ENCODE measurements around the gene CCDC167. TPM values are rescaled to one million over a fixed set of nuclear protein-coding genes. Genes with fewer than 3 reads are reported as not detected.

CCDC167 gene
- total and polyA plus RNA-seq, 2 of the 8 experiments (the other 6 are each of a cell fraction or from before 2014, with no cell fraction given): 11.0 to 26.5 TPM

DNA sequence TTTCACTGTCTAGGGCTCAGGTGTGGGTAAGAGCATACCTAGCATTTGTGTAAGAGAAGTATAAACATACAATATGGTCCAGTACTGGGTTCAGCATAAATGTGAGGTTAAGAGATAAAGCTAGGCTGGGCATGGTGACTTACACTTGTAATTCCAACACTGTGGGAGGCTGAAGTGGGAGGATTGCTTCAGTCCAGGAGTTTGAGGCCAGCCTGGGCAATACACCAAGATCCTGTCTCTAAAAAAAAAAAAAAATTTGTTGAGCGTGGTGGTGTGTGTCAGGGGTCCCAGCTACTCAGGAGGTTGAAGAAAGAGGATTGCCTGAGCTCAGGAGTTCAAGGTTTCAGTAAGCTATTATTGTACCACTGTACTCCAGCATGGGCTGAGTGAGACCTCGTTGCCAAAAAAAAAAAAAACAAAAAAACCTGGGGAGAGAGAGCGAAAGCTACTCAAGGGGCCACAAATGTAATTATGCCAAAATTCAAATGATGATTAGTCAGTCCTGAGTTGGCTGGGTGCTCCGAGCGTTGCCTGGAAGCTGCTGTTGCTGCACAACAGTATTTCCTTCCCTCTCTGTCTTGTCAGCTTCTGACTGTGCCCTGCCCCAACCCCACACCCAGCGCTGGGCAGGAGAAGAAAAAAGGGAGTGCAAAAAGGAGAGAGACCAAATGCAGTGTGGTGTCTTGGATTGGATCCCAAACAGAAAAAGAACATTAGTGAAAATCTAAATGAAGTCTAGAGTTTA is 42.7 kb downstream of the CCDC167 start (continued):
- TF ChIP-seq, protein P1, sequence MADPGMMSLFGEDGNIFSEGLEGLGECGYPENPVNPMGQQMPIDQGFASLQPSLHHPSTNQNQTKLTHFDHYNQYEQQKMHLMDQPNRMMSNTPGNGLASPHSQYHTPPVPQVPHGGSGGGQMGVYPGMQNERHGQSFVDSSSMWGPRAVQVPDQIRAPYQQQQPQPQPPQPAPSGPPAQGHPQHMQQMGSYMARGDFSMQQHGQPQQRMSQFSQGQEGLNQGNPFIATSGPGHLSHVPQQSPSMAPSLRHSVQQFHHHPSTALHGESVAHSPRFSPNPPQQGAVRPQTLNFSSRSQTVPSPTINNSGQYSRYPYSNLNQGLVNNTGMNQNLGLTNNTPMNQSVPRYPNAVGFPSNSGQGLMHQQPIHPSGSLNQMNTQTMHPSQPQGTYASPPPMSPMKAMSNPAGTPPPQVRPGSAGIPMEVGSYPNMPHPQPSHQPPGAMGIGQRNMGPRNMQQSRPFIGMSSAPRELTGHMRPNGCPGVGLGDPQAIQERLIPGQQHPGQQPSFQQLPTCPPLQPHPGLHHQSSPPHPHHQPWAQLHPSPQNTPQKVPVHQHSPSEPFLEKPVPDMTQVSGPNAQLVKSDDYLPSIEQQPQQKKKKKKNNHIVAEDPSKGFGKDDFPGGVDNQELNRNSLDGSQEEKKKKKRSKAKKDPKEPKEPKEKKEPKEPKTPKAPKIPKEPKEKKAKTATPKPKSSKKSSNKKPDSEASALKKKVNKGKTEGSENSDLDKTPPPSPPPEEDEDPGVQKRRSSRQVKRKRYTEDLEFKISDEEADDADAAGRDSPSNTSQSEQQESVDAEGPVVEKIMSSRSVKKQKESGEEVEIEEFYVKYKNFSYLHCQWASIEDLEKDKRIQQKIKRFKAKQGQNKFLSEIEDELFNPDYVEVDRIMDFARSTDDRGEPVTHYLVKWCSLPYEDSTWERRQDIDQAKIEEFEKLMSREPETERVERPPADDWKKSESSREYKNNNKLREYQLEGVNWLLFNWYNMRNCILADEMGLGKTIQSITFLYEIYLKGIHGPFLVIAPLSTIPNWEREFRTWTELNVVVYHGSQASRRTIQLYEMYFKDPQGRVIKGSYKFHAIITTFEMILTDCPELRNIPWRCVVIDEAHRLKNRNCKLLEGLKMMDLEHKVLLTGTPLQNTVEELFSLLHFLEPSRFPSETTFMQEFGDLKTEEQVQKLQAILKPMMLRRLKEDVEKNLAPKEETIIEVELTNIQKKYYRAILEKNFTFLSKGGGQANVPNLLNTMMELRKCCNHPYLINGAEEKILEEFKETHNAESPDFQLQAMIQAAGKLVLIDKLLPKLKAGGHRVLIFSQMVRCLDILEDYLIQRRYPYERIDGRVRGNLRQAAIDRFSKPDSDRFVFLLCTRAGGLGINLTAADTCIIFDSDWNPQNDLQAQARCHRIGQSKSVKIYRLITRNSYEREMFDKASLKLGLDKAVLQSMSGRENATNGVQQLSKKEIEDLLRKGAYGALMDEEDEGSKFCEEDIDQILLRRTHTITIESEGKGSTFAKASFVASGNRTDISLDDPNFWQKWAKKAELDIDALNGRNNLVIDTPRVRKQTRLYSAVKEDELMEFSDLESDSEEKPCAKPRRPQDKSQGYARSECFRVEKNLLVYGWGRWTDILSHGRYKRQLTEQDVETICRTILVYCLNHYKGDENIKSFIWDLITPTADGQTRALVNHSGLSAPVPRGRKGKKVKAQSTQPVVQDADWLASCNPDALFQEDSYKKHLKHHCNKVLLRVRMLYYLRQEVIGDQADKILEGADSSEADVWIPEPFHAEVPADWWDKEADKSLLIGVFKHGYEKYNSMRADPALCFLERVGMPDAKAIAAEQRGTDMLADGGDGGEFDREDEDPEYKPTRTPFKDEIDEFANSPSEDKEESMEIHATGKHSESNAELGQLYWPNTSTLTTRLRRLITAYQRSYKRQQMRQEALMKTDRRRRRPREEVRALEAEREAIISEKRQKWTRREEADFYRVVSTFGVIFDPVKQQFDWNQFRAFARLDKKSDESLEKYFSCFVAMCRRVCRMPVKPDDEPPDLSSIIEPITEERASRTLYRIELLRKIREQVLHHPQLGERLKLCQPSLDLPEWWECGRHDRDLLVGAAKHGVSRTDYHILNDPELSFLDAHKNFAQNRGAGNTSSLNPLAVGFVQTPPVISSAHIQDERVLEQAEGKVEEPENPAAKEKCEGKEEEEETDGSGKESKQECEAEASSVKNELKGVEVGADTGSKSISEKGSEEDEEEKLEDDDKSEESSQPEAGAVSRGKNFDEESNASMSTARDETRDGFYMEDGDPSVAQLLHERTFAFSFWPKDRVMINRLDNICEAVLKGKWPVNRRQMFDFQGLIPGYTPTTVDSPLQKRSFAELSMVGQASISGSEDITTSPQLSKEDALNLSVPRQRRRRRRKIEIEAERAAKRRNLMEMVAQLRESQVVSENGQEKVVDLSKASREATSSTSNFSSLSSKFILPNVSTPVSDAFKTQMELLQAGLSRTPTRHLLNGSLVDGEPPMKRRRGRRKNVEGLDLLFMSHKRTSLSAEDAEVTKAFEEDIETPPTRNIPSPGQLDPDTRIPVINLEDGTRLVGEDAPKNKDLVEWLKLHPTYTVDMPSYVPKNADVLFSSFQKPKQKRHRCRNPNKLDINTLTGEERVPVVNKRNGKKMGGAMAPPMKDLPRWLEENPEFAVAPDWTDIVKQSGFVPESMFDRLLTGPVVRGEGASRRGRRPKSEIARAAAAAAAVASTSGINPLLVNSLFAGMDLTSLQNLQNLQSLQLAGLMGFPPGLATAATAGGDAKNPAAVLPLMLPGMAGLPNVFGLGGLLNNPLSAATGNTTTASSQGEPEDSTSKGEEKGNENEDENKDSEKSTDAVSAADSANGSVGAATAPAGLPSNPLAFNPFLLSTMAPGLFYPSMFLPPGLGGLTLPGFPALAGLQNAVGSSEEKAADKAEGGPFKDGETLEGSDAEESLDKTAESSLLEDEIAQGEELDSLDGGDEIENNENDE (IDR thresholded peaks at IDR 0.05; ENCODE audit: insufficient replicate concordance, low read length): no peak
- no peak for TF ChIP-seq EP300 (IDR thresholded peaks at IDR 0.05; ENCODE audit: borderline replicate concordance in 1 of 2, low read depth in 2 of 2, low read length in 2 of 2)
- TF ChIP-seq CEBPB (IDR thresholded peaks at IDR 0.05; ENCODE audit: low read depth, low read length): no peak
- no peak for TF ChIP-seq NRF1 (IDR thresholded peaks at IDR 0.05; ENCODE audit: low read depth, low read length)
- no peak for TF ChIP-seq CHD1 (IDR thresholded peaks at IDR 0.05; ENCODE audit: low read depth, low read length)
- TF ChIP-seq, protein P2, sequence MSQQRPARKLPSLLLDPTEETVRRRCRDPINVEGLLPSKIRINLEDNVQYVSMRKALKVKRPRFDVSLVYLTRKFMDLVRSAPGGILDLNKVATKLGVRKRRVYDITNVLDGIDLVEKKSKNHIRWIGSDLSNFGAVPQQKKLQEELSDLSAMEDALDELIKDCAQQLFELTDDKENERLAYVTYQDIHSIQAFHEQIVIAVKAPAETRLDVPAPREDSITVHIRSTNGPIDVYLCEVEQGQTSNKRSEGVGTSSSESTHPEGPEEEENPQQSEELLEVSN (IDR thresholded peaks at IDR 0.05): no peak
- TF ChIP-seq SAP30 (IDR thresholded peaks at IDR 0.05; ENCODE audit: insufficient read depth, insufficient replicate concordance, low read length): no peak
- TF ChIP-seq TAF1 (IDR thresholded peaks at IDR 0.05; ENCODE audit: low read depth, low read length): no peak
- TF ChIP-seq CHD2 (IDR thresholded peaks at IDR 0.05; ENCODE audit: low read length): no peak
- TF ChIP-seq SUZ12 (IDR thresholded peaks at IDR 0.05; ENCODE audit: low read length): no peak
